ENCODE measurements around the gene DLK1.

- TF ChIP-seq, protein P1, sequence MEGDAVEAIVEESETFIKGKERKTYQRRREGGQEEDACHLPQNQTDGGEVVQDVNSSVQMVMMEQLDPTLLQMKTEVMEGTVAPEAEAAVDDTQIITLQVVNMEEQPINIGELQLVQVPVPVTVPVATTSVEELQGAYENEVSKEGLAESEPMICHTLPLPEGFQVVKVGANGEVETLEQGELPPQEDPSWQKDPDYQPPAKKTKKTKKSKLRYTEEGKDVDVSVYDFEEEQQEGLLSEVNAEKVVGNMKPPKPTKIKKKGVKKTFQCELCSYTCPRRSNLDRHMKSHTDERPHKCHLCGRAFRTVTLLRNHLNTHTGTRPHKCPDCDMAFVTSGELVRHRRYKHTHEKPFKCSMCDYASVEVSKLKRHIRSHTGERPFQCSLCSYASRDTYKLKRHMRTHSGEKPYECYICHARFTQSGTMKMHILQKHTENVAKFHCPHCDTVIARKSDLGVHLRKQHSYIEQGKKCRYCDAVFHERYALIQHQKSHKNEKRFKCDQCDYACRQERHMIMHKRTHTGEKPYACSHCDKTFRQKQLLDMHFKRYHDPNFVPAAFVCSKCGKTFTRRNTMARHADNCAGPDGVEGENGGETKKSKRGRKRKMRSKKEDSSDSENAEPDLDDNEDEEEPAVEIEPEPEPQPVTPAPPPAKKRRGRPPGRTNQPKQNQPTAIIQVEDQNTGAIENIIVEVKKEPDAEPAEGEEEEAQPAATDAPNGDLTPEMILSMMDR (IDR thresholded peaks at IDR 0.05 in 8 of 11, conservative IDR thresholded peaks at IDR 0.05 in 3 of 11): no peak
- TF ChIP-seq POLR2AphosphoS5 (IDR thresholded peaks at IDR 0.05): no peak
These were observed 41.3 kb downstream of the DLK1 start for GRCh38 chr14:100767788-100768536.

Data from spleen (tissue), 7 donors.